Liver (tissue), 3 donors: ENCODE results near the gene GRM2.

ENCODE experiments used
- CTCF ChIP-seq: fragments of 150-350 bp; IDR thresholded peaks from 2 replicates; pipeline ENCODE4 v1.5.1; 2017; ENCODE audit warnings: improper control_type of control experiment, low read depth, low read length; ENCODE audit not compliant: missing input control
- MAX ChIP-seq: IDR thresholded peaks from 2 replicates; pipeline ENCODE4 v1.6.1; 2016; ENCODE audit warnings: antibody characterized with exemption
- REST ChIP-seq: IDR thresholded peaks from 2 replicates; pipeline ENCODE4 v1.6.1; 2016; ENCODE audit warnings: antibody characterized with exemption, mild to moderate bottlenecking
- SP1 ChIP-seq: IDR thresholded peaks from 2 replicates; pipeline ENCODE4 v1.6.1; 2018; ENCODE audit warnings: antibody characterized with exemption, mild to moderate bottlenecking
- ZBTB33 ChIP-seq: IDR thresholded peaks from 2 replicates; pipeline ENCODE4 v1.6.1; 2016; ENCODE audit warnings: antibody characterized with exemption
- donor health status: healthy.
- donor health status: healthy.

GRCh38 chr3:51715231-51715976 lies 8.5 kb downstream of the GRM2 start:
- TF ChIP-seq REST (no peak), CTCF (no peak), ZBTB33 (no peak), MAX (no peak), SP1 (no peak)
